ENCODE data around the gene ORMDL1. TPM values are rescaled to one million over a fixed set of nuclear protein-coding genes. Genes with fewer than 3 reads are reported as not detected.

ORMDL1 gene
- total RNA-seq, 4 donors from 2014 or later, result 33.5 to 70.5 (median 53.8) TPM

DNA sequence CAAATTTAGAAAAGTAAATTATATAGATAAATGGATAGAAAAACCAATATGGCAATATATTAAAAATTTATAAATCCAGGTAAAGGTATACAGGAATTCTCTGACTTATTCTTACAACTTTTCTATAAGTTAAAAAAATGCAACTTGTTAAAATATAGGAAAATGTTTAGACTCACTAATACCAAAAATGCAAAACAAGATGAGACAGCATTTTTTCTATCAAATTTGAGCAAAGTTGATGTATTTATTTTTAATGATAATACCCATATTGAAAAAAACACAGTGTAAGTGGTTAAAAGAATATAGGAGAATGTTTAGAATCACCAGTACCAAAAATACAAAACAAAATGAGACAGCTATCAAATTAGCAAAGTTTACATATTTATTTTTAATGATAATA, 57.3 kb downstream of the ORMDL1 start:
- Histone ChIP-seq H3K27ac (no peak overlapping the region), H3K4me3 (no peak overlapping the region), H3K27me3 (no peaks in the 10 kb centered on the region), H3K4me1 (no peaks in the 10 kb centered on the region), H3K36me3 (peaks cover 0 to 26% of the 10 kb centered on the region in 2 donors), H3K9me3 (no peaks in the 10 kb centered on the region)
- TF ChIP-seq POLR2A (IDR thresholded peaks at IDR 0.05) (no peak), EP300 (IDR thresholded peaks at IDR 0.05) (no peak), POLR2AphosphoS5 (IDR thresholded peaks at IDR 0.05) (no peak)
- TF ChIP-seq, protein P1, sequence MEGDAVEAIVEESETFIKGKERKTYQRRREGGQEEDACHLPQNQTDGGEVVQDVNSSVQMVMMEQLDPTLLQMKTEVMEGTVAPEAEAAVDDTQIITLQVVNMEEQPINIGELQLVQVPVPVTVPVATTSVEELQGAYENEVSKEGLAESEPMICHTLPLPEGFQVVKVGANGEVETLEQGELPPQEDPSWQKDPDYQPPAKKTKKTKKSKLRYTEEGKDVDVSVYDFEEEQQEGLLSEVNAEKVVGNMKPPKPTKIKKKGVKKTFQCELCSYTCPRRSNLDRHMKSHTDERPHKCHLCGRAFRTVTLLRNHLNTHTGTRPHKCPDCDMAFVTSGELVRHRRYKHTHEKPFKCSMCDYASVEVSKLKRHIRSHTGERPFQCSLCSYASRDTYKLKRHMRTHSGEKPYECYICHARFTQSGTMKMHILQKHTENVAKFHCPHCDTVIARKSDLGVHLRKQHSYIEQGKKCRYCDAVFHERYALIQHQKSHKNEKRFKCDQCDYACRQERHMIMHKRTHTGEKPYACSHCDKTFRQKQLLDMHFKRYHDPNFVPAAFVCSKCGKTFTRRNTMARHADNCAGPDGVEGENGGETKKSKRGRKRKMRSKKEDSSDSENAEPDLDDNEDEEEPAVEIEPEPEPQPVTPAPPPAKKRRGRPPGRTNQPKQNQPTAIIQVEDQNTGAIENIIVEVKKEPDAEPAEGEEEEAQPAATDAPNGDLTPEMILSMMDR (IDR thresholded peaks at IDR 0.05), result no peak
- no peak for ATAC-seq

DNA sequence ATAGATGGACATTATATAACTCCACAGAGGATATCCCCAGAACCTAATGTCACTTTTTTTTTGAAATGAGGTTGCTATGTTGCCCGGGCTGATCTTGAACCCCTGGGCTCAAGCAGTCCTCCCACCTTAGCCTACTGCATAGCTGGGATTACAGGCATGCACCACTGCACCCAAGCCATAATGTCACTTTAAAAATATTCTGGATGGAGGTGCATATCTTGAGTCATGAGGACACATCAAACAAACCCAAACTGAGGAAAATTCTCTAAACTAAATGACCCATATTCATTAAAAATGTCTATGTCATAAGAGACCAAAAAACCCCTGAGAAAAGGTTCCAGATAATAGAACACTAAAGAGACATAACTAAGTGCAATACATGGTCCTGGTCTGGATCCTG, 57.9 kb downstream of the ORMDL1 start:
- Histone ChIP-seq H3K36me3 (peaks cover 0 to 25% of the 10 kb centered on the region in 2 donors), H3K9me3 (no peaks in the 10 kb centered on the region), H3K4me1 (no peaks in the 10 kb centered on the region), H3K4me3 (no peak overlapping the region), H3K27ac (no peak overlapping the region), H3K27me3 (no peaks in the 10 kb centered on the region)
- TF ChIP-seq, protein P1 (IDR thresholded peaks at IDR 0.05), result no peak
- TF ChIP-seq EP300 (IDR thresholded peaks at IDR 0.05) (no peak), POLR2A (IDR thresholded peaks at IDR 0.05) (no peak), POLR2AphosphoS5 (IDR thresholded peaks at IDR 0.05) (no peak)
- no peak for ATAC-seq
- WGBS, 2 donors (ENCODE audit: low coverage in 1 of 2), result 100% methylated on average over 1 of the region's 1 CpG; no CpG with 5 or more reads in 1 of the 2 donors

DNA sequence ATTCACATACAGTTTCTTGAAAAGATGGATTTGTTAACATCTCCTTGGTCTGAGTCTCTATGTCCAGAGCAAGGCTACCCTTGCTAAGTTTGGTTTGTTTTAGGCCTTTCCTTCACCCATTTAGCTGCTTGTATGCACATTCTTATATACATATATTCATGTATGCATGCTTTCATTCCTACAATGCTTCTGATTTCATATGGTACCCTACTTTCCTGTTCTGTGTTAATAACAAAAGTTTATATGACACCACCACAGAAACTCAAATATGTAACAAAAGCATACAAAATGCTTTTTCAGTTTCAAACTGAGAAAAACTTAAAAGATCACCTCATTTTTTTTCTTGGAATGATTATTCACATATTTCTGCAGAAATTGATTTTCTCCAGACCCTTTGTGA, 60.9 kb downstream of the ORMDL1 start:
- ATAC-seq, result no peak
- H3K4me1 ChIP-seq, result no peaks in the 10 kb centered on the region
- no peaks in the 10 kb centered on the region for H3K9me3 ChIP-seq
- no peaks in the 10 kb centered on the region for H3K27me3 ChIP-seq
- peaks cover 0 to 18% of the 10 kb centered on the region in 2 donors for H3K36me3 ChIP-seq
- no peak for TF ChIP-seq POLR2AphosphoS5 (IDR thresholded peaks at IDR 0.05)
- TF ChIP-seq, protein P1 (IDR thresholded peaks at IDR 0.05), result no peak
- H3K27ac ChIP-seq, result no peak overlapping the region
- H3K4me3 ChIP-seq, result no peak overlapping the region

Other genes with a start within 250 kb of the ORMDL1 start
- 10 to 100 TPM; 32.1 to 96.3 (median 57.2) TPM for gene SLC40A1, start 203.6 kb downstream of the ORMDL1 start, total RNA-seq
- 10 to 100 TPM; 40.3 to 76.1 (median 52.9) TPM for gene ASNSD1, start 122.9 kb downstream of the ORMDL1 start, total RNA-seq
- gene ANKAR, start 109.7 kb downstream of the ORMDL1 start, total RNA-seq, result 10 to 100 TPM in 3 of 4 donors, 1 to 10 TPM in 1; 3.7 to 36.1 (median 13.4) TPM
- gene OSGEPL1, start 21.5 kb downstream of the ORMDL1 start, total RNA-seq, result 1 to 10 TPM; 5.0 to 7.7 (median 6.5) TPM
- 10 to 100 TPM; 11.4 to 22.9 (median 14.4) TPM for gene PMS1, start 111 bp upstream of the ORMDL1 start, total RNA-seq

All from gastroesophageal sphincter (tissue), 4 donors.